Thyroid gland (tissue), 4 donors: Measurements from ENCODE around the gene TREM2.

ENCODE experiments used
- CTCF ChIP-seq, 6 experiments: fragments of 200-600 bp in 3 of 6; fragments of 450-650 bp in 3 of 6; sonication (generic) in 3 of 6; IDR thresholded peaks; one replicate each; pipeline ENCODE4 v1.5.1; 2016 to 2019; ENCODE audit warnings: antibody characterized with exemption in 6 of 6, mild to moderate bottlenecking in 2 of 6, inconsistent platforms in 1 of 6, moderate library complexity in 1 of 6
- POLR2A ChIP-seq, 2 donors: fragments of 450-650 bp; IDR thresholded peaks; one replicate each; pipeline ENCODE4 v1.6.1; 2017; ENCODE audit warnings: antibody characterized with exemption in 2 of 2, mild to moderate bottlenecking in 2 of 2, moderate library complexity in 1 of 2

DNA sequence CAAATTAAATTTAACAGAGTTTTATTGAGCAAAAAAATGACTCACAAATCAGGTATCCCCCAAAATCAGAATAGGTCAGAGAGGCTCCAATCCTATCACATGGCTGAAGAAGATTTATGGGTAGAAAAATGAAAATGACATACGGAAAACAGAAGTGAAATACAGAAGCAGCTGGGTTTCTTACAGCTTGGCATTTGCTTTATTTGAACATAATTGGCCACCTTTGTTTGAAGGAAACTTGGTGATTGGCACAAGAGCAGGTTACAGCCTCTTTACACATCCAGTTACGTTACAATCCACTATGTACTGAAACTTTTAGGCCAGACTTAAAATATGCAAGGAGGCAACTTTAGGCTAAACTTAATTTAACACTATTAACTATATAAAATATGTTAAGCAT is 11.7 kb upstream of the TREM2 start:
- TF ChIP-seq CTCF (IDR thresholded peaks at IDR 0.05) (no peak), POLR2A (IDR thresholded peaks at IDR 0.05) (no peak)
